ENCODE data around the gene CELF6. TPM values are rescaled to one million over a fixed set of nuclear protein-coding genes. Genes with fewer than 3 reads are reported as not detected.
"Not testable (repeated sequence)": the region's sequence is repeated elsewhere in the genome, so short reads cannot be mapped to it uniquely, and the experiment has no call there.

CELF6 gene
- total RNA-seq, 1 donor from 2014 or later, result 1.9 TPM

DNA sequence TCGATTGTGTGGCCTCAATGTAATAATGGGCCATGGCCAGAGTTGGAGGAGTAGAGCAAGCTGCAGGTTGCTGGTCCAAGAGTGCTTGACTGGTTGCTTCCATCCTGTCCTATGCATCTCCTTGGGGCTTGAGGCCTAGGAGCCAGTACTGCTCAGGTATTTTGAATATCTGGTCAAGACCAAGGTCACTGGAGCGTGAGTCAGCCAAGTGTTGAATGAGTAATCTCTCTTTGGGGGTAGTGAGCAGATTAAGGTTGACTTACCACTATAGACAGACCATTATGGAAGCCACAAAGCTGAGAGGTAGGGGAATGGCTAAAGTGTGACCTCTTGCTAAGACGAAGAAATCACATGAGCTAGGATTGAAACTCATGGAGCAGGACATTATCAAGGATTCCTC is 38.2 kb downstream of the CELF6 start:
- Mint-ChIP-seq H3K4me3 (no peak overlapping the region), H3K4me1 (ENCODE audit: unreplicated experiment) (no peaks in the 10 kb centered on the region), H3K27me3 (peaks cover 24% of the 10 kb centered on the region), H3K9me3 (no peaks in the 10 kb centered on the region), H3K27ac (no peak overlapping the region), H3K36me3 (no peaks in the 10 kb centered on the region)
- TF ChIP-seq, protein P1, sequence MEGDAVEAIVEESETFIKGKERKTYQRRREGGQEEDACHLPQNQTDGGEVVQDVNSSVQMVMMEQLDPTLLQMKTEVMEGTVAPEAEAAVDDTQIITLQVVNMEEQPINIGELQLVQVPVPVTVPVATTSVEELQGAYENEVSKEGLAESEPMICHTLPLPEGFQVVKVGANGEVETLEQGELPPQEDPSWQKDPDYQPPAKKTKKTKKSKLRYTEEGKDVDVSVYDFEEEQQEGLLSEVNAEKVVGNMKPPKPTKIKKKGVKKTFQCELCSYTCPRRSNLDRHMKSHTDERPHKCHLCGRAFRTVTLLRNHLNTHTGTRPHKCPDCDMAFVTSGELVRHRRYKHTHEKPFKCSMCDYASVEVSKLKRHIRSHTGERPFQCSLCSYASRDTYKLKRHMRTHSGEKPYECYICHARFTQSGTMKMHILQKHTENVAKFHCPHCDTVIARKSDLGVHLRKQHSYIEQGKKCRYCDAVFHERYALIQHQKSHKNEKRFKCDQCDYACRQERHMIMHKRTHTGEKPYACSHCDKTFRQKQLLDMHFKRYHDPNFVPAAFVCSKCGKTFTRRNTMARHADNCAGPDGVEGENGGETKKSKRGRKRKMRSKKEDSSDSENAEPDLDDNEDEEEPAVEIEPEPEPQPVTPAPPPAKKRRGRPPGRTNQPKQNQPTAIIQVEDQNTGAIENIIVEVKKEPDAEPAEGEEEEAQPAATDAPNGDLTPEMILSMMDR (conservative IDR thresholded peaks at IDR 0.05), result no peak
- no peak for DNase-seq (ENCODE audit: extremely low spot score, unreplicated experiment)

DNA sequence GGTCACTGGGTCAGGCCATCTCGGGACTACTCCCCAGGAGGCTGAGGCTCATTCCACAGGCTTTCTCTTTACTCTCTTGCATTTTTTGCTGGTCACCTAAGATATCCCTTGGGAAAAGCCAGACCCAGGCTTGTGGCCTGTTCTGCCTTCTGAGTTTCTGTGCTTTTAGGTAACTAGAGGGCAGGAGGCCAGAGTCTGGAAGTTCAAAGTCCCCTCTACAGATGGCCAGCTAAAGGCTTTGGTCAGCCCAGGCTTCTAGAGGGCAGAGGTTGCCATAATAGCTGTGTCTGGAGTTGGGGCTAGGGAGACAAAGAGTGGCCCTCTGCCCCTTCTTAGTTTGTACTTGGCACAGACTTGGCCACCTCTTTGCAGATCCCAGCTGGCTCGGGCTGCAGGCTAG is 39.2 kb downstream of the CELF6 start:
- TF ChIP-seq, protein P1 (conservative IDR thresholded peaks at IDR 0.05), result no peak
- peaks cover 31% of the 10 kb centered on the region for H3K27me3 Mint-ChIP-seq
- no peaks in the 10 kb centered on the region for H3K4me1 Mint-ChIP-seq (ENCODE audit: unreplicated experiment)
- H3K27ac Mint-ChIP-seq, result no peak overlapping the region
- no peaks in the 10 kb centered on the region for H3K9me3 Mint-ChIP-seq
- no peaks in the 10 kb centered on the region for H3K36me3 Mint-ChIP-seq
- H3K4me3 Mint-ChIP-seq, result no peak overlapping the region
- DNase-seq (ENCODE audit: extremely low spot score, unreplicated experiment), result no peak

DNA sequence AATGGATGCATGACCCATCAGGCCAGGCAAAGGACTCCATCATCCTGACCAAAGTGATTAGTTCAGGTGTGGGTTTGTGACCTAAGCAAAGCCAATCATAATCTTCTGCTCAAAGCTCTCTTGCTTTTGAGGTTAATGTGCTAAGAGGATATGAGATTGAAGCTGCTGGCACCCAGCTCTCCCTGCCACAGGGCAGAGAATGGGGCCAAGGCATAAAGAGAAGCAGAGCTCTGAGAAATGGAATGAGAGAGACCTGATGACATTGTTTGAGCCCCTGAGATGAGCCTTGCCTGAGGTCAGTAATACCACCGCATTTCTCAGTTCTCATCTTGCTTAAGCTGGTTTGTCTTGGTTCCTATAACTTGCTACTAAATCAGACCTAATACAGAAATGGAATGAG is 41.2 kb downstream of the CELF6 start:
- no peak overlapping the region for H3K27ac Mint-ChIP-seq
- H3K9me3 Mint-ChIP-seq, result no peaks in the 10 kb centered on the region
- TF ChIP-seq, protein P1 (conservative IDR thresholded peaks at IDR 0.05), result no peak
- DNase-seq (ENCODE audit: extremely low spot score, unreplicated experiment), result no peak
- H3K4me1 Mint-ChIP-seq (ENCODE audit: unreplicated experiment), result no peaks in the 10 kb centered on the region
- H3K36me3 Mint-ChIP-seq, result no peaks in the 10 kb centered on the region
- H3K4me3 Mint-ChIP-seq, result no peak overlapping the region
- H3K27me3 Mint-ChIP-seq, result peaks cover 31% of the 10 kb centered on the region

DNA sequence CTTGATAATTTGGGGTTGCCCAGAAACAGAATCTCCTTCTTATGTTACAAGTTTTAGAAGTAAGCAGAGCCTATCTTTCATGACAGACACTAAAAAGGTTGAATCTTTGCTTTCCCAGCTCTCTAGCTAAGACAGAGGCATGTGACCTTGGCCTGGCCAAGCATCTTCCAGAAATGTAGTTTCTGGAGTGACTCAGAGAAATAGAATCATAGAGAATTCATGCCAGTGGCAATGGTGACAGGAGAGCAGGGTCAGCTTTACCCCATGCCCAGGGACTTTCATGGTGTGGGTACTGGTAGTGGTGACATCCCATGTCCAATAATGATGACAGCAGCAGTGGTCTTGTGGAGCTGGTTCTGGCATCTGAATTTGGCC is 43.6 kb downstream of the CELF6 start:
- no peak overlapping the region for H3K4me3 Mint-ChIP-seq
- TF ChIP-seq, protein P1 (conservative IDR thresholded peaks at IDR 0.05), result no peak

DNA sequence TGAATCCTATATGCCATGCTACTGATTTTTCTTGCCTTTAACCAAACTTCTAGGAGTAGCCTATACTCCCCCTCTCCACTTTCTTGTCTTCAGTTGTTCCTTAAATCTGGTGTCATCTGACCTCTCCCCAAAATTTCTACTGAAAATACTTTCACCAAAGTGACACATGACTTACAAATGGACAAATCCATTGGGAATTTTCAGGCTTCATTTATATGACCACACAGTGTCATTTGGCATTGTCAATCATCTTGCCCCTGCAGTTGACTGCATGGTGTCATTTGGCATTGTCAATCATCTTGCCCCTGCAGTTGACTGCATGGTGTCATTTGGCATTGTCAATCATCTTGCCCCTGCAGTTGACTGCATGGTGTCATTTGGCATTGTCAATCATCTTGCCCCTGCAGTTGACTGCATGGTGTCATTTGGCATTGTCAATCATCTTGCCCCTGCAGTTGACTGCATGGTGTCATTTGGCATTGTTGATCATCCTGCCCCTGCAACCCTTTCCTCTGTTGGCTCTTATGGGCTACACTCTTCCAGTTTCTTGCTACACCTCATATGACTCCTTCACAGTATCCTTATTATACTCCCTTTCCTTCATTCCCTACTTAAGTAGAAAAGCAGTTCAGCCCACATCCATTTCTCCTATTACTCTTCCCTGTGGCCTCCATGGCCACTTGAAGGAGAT is 44.2 kb downstream of the CELF6 start:
- Mint-ChIP-seq H3K27me3 (peaks cover 26% of the 10 kb centered on the region), H3K4me1 (ENCODE audit: unreplicated experiment) (peaks cover 11% of the 10 kb centered on the region)
- not testable (repeated sequence) for H3K27ac Mint-ChIP-seq; H3K4me3 Mint-ChIP-seq; DNase-seq (ENCODE audit: extremely low spot score, unreplicated experiment); H3K9me3 Mint-ChIP-seq; H3K36me3 Mint-ChIP-seq

More for the DNA sequence above, 43.6 kb downstream of the CELF6 start:
- Mint-ChIP-seq H3K9me3 (no peaks in the 10 kb centered on the region), H3K4me1 (ENCODE audit: unreplicated experiment) (peaks cover 8% of the 10 kb centered on the region), H3K27ac (no peak overlapping the region), H3K36me3 (no peaks in the 10 kb centered on the region), H3K27me3 (peaks cover 26% of the 10 kb centered on the region)
- no peak for DNase-seq (ENCODE audit: extremely low spot score, unreplicated experiment)

DNA sequence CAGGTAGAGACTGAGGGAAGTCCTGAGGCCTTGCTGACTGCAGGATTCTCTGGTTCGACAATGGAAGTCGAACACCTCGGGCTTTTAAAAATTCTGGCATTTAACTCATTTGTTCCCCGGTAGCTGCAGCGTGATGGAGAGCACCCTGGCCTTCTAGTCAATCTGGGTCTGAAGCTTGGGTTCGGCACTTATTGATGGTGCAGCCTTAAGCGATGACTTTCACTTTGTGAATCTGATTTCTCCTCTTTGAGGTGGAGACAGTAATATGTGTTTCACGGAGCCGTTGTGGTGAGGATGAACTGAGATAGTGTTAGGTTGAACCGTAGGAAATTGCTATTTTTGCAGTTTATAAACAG is 47.0 kb downstream of the CELF6 start:
- H3K27ac Mint-ChIP-seq, result peak overlapping the region; percentile 84
- TF ChIP-seq, protein P1 (conservative IDR thresholded peaks at IDR 0.05), result peak; percentile 25
- peaks cover 16% of the 10 kb centered on the region for H3K4me1 Mint-ChIP-seq (ENCODE audit: unreplicated experiment)
- H3K36me3 Mint-ChIP-seq, result peaks cover 4% of the 10 kb centered on the region
- H3K27me3 Mint-ChIP-seq, result peaks cover 21% of the 10 kb centered on the region
- peak overlapping the region; percentile 87 for H3K4me3 Mint-ChIP-seq
- no peak for DNase-seq (ENCODE audit: extremely low spot score, unreplicated experiment)
- no peaks in the 10 kb centered on the region for H3K9me3 Mint-ChIP-seq
